ENCODE measurements around the gene CEMIP2. TPM values are rescaled to one million over a fixed set of nuclear protein-coding genes. Genes with fewer than 3 reads are reported as not detected.

CEMIP2 gene
- total RNA-seq, 1 experiment from 2014 or later = 17.7 TPM

DNA sequence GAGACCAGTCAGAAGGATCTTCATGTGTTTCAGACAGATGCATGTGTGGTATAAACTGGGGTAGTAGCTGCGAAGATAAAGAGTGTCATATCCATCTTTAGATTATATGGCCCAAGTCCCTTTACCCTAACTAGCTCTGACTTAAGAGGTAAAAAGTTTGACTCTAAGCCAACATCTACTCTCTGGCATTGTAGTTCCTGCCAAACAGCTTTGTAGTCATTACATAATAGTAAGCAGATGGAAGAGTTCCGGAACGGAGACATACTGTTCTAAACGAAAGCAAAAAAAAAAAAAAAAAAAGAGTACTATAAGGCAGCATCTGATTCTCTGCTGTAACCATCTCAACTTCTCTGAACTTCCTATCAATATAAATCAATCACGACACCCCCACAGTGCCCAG lies 48.8 kb downstream of the CEMIP2 start:
- ChIA-PET POLR2A (interaction anchor here (0.7 to 1.6 kb wide), 8 partner anchors 11 to 192 kb away, joined by 3 to 9 read pairs (median 4); partner anchors contain the start of genes ABHD17B, C9orf85 and CEMIP2), CTCF (interaction anchor here (0.6 to 15.6 kb wide), 14 partner anchors 10 to 434 kb away, joined by 3 to 162 read pairs (median 4); partner anchors contain the start of gene CEMIP2)
- TF ChIP-seq, protein P1, sequence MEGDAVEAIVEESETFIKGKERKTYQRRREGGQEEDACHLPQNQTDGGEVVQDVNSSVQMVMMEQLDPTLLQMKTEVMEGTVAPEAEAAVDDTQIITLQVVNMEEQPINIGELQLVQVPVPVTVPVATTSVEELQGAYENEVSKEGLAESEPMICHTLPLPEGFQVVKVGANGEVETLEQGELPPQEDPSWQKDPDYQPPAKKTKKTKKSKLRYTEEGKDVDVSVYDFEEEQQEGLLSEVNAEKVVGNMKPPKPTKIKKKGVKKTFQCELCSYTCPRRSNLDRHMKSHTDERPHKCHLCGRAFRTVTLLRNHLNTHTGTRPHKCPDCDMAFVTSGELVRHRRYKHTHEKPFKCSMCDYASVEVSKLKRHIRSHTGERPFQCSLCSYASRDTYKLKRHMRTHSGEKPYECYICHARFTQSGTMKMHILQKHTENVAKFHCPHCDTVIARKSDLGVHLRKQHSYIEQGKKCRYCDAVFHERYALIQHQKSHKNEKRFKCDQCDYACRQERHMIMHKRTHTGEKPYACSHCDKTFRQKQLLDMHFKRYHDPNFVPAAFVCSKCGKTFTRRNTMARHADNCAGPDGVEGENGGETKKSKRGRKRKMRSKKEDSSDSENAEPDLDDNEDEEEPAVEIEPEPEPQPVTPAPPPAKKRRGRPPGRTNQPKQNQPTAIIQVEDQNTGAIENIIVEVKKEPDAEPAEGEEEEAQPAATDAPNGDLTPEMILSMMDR (IDR thresholded peaks at IDR 0.05; ENCODE audit: unreplicated experiment) = no peak
- Mint-ChIP-seq H3K27ac (ENCODE audit: low read depth, unreplicated experiment) (no peak overlapping the region), H3K9me3 (ENCODE audit: unreplicated experiment) (no peaks in the 10 kb centered on the region), H3K36me3 (ENCODE audit: insufficient read depth, unreplicated experiment) (peaks cover 32% of the 10 kb centered on the region), H3K4me1 (ENCODE audit: insufficient read depth, unreplicated experiment) (peaks cover 19% of the 10 kb centered on the region), H3K27me3 (ENCODE audit: insufficient read depth, unreplicated experiment) (no peaks in the 10 kb centered on the region), H3K4me3 (ENCODE audit: unreplicated experiment) (peak overlapping the region; percentile 3)
- DNase-seq (ENCODE audit: unreplicated experiment) = peak; percentile 80
- intact Hi-C loops (cut with micrococcal nuclease) = loop anchor here (5.0 to 10.0 kb wide), 3 partner anchors 37 to 435 kb away; no protein-coding TSS in a partner anchor
- no TSS peak for BruUV-seq (replicated peaks)

DNA sequence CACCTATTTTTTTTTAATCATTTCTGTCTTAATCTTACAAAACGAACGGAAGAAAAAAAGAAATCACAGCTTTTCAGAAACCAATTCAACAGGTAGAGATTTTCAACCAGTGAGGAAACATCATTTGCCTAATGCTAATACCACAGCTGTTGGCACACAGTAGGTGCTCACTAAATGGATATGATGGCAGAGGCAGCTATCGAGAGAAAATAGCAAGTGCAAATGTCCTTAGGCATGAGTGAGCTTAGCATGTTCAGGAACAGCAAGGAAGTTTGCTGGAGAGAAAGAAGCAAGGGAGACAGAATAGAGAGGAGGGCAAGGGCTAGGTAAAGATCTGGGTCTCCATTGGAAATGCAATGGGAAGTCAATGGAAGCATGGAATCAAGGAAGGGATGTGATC lies 49.2 kb downstream of the CEMIP2 start:
- TF ChIP-seq, protein P1 (IDR thresholded peaks at IDR 0.05; ENCODE audit: unreplicated experiment) = no peak
- ChIA-PET CTCF (interaction anchor here (0.6 to 15.6 kb wide), 10 partner anchors 9 to 434 kb away, joined by 3 to 162 read pairs (median 4); no protein-coding TSS in a partner anchor), POLR2A (interaction anchor here (1.0 to 1.6 kb wide), 6 partner anchors 11 to 192 kb away, joined by 4 to 9 read pairs (median 5); partner anchors contain the start of genes ABHD17B, C9orf85 and CEMIP2)
- Mint-ChIP-seq H3K4me1 (ENCODE audit: insufficient read depth, unreplicated experiment) (peaks cover 19% of the 10 kb centered on the region), H3K27ac (ENCODE audit: low read depth, unreplicated experiment) (no peak overlapping the region), H3K36me3 (ENCODE audit: insufficient read depth, unreplicated experiment) (peaks cover 30% of the 10 kb centered on the region), H3K9me3 (ENCODE audit: unreplicated experiment) (no peaks in the 10 kb centered on the region), H3K4me3 (ENCODE audit: unreplicated experiment) (no peak overlapping the region), H3K27me3 (ENCODE audit: insufficient read depth, unreplicated experiment) (no peaks in the 10 kb centered on the region)
- DNase-seq (ENCODE audit: unreplicated experiment) = no peak
- intact Hi-C loops (cut with micrococcal nuclease) = loop anchor here (5.0 to 10.0 kb wide), 3 partner anchors 37 to 434 kb away; no protein-coding TSS in a partner anchor
- BruUV-seq (replicated peaks) = no TSS peak

- Mint-ChIP-seq H3K9me3 (ENCODE audit: unreplicated experiment) (no peaks in the 10 kb centered on the region), H3K4me1 (ENCODE audit: insufficient read depth, unreplicated experiment) (peaks cover 19% of the 10 kb centered on the region), H3K4me3 (ENCODE audit: unreplicated experiment) (no peak overlapping the region), H3K27ac (ENCODE audit: low read depth, unreplicated experiment) (peak overlapping the region; percentile 54), H3K27me3 (ENCODE audit: insufficient read depth, unreplicated experiment) (no peaks in the 10 kb centered on the region), H3K36me3 (ENCODE audit: insufficient read depth, unreplicated experiment) (peaks cover 32% of the 10 kb centered on the region)
- CTCF ChIA-PET = interaction anchor here (0.5 to 15.6 kb wide), 30 partner anchors 7 to 908 kb away, joined by 3 to 162 read pairs (median 4); partner anchors contain the start of gene CEMIP2
- TF ChIP-seq, protein P1 (IDR thresholded peaks at IDR 0.05; ENCODE audit: unreplicated experiment) = peak; percentile 42
- no TSS peak for BruUV-seq (replicated peaks)
- intact Hi-C loops (cut with micrococcal nuclease) = loop anchor here (2.0 to 10.0 kb wide), 4 partner anchors 34 to 432 kb away; no protein-coding TSS in a partner anchor
- POLR2A ChIA-PET = interaction anchor here (0.7 to 1.6 kb wide), 7 partner anchors 10 to 469 kb away, joined by 3 to 6 read pairs (median 4); partner anchors contain the start of gene CEMIP2
- DNase-seq (ENCODE audit: unreplicated experiment) = no peak
Observed at GRCh38 chr9:71716138-71716909, 52.0 kb downstream of the CEMIP2 start.

GRCh38 chr9:71710856-71711255 lies 57.5 kb downstream of the CEMIP2 start:
- CTCF ChIA-PET = interaction anchor here (0.7 to 15.6 kb wide), 7 partner anchors 9 to 425 kb away, joined by 3 to 162 read pairs (median 8); no protein-coding TSS in a partner anchor
- BruUV-seq (replicated peaks) = no TSS peak
- POLR2A ChIA-PET = interaction anchor here (1.0 kb wide), 1 partner anchor 32 kb away, joined by 4 read pairs; no protein-coding TSS in a partner anchor
- TF ChIP-seq, protein P1 (IDR thresholded peaks at IDR 0.05; ENCODE audit: unreplicated experiment) = no peak
- no peak overlapping the region for H3K4me3 Mint-ChIP-seq (ENCODE audit: unreplicated experiment)
- H3K36me3 Mint-ChIP-seq (ENCODE audit: insufficient read depth, unreplicated experiment) = peaks cover 46% of the 10 kb centered on the region
- DNase-seq (ENCODE audit: unreplicated experiment) = no peak
- no peaks in the 10 kb centered on the region for H3K4me1 Mint-ChIP-seq (ENCODE audit: insufficient read depth, unreplicated experiment)
- no peak overlapping the region for H3K27ac Mint-ChIP-seq (ENCODE audit: low read depth, unreplicated experiment)
- no peaks in the 10 kb centered on the region for H3K27me3 Mint-ChIP-seq (ENCODE audit: insufficient read depth, unreplicated experiment)
- H3K9me3 Mint-ChIP-seq (ENCODE audit: unreplicated experiment) = no peaks in the 10 kb centered on the region
- intact Hi-C loops (cut with micrococcal nuclease) = loop anchor here (10.0 kb wide), 1 partner anchor 426 kb away; no protein-coding TSS in a partner anchor

Data from MCF 10A (cell line).